GM18907 (cell line): ENCODE results near the gene FOSL1.

Experiments
- ATAC-seq: cut with Tn5 transposase; IDR thresholded peaks from one replicate; pipeline ENCODE4 v1.9.1; 2021; ENCODE audit warnings: mild to moderate bottlenecking, moderate library complexity; ENCODE audit not compliant: unreplicated experiment

FOSL1 gene

DNA sequence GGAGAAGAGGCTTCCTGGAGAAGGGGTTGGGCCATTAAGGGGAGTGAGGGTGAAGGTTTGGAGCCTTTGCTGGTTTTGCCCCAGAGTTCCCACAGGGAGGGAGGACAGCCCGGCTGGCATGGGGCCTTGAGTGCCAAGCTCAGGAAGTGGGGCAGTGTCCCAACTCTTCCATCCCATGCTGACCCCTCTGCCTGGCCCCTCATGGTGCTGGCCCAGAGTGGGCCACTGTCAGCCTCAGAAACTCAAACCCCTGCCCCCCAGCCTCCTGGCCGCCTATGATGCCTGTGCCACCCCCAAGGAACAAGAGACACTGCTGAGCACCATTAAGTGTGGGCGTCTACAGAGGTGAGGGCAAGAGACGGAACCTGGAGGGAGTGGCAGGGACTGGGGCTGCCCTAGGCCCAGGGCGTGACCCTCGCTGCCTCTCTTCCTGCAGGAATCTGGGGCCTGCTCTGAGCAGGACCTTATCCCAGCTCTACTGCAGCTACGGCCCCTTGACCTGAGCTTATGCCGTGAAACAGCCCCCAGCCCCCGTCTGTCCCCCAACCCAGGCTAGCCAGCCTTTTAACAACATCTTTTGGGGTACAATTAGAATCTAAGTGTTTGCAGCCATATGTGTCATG is 34.5 kb downstream of the FOSL1 start:
- no peak for ATAC-seq

GRCh38 chr11:65864706-65865471 is 35.3 kb downstream of the FOSL1 start:
- no peak for ATAC-seq

DNA sequence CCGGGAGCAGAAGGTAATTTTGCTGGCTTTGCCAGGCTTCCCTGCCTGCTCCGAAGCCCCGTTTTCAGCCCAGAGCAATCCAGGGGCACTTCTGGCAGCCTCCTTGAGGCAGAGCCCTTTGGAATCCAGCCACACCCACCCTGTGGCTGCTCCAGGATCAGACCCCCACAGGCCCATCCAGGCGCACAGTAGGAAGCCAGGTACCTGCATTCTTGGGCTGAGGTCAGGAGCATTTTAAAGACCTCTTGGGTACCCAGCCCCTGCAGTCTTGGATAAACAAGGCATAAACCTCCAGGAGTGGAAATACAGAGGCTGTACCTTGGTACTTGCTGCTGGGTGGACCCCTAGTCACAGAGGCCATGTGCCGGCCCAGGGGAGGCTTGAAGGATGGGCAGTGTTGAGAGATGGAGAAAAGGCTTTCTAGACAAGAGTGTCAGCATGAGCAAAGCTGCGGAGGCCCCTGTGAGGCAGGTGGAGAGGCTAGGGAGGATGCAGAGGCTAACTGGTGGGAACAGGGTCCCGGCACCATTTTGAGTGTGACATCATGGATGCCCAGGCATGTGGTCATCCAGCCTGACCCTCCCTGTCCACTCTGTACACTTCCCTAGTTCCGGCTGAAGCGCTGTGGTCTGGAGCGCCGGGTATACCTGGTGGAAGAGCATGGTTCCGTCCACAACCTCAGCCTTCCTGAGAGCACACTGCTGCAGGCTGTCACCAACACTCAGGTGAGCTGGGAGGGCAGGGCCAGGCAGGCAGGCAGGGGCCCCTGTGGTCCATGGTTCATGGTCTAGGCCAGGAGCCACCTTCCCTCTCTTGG is 36.1 kb downstream of the FOSL1 start:
- ATAC-seq, result no peak

GRCh38 chr11:65862941-65863888 is 37.0 kb downstream of the FOSL1 start:
- ATAC-seq, result no peak

- no peak for ATAC-seq
Measured at GRCh38 chr11:65862191-65862735, 37.9 kb downstream of the FOSL1 start.

GRCh38 chr11:65861533-65862183 is 38.5 kb downstream of the FOSL1 start:
- ATAC-seq, result no peak

DNA sequence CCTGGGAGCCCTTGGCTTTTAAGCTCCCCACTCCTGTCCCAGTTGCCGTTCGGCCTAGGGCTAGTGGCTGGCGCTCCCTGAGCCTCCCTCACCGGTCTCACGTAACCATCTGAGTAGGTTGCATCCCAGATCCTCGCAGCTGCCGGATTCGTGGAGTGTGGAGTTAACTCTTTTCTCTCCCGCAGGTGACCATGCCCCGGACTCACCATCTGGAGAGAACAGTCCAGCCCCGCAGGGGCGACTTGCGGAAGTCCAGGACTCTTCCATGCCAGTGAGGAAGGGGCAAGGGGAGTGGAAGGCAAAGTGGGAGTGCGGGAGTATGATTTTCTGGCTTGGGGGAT is 39.1 kb downstream of the FOSL1 start:
- ATAC-seq, result no peak

GRCh38 chr11:65860278-65861164 is 39.7 kb downstream of the FOSL1 start, which contains the start of gene MUS81:
Gene MUS81 (plus strand): TSS chr11:65860433. CDS start chr11:65860754, 321 bp downstream.
- peak; percentile 34 for ATAC-seq

- no peak for ATAC-seq
Measured at GRCh38 chr11:65859812-65860277, 40.3 kb downstream of the FOSL1 start.

DNA sequence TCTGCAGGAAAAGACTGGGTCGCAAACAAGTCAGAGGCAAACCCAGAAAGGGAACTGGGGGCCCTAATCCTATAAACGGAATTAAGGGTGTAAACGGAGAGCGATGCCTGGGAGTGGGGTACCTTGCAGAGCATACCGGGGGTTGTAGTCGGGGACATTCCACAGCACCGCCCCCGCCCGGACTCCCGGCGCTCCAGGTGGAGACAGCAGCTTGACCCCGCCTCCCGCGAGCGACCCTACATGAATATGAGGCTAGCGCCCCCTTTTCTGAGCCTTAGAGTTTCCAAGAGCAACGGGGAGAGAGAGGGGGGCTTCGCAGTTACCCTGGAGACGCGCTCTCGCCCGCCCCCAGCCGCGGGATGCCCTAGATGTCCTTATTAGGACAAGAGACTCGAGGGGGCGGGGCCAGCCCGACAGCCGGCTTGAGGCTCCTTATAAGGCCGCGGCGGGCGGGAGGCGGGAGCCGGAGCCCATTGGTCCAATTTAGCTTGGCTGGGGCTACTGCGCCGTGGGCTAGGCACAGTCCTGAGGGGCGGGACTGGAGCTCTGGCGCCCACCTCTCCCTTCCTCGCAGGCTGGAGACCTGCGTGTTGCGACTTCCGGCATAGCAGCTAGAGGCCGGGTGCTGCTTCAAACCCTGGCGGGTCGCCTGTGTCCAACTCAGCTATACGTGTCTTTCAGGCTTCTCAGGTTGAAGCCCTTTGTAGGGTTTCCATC is 40.9 kb downstream of the FOSL1 start:
- peak; percentile 58 for ATAC-seq

GRCh38 chr11:65858681-65859087 is 41.5 kb downstream of the FOSL1 start:
- ATAC-seq, result no peak

DNA sequence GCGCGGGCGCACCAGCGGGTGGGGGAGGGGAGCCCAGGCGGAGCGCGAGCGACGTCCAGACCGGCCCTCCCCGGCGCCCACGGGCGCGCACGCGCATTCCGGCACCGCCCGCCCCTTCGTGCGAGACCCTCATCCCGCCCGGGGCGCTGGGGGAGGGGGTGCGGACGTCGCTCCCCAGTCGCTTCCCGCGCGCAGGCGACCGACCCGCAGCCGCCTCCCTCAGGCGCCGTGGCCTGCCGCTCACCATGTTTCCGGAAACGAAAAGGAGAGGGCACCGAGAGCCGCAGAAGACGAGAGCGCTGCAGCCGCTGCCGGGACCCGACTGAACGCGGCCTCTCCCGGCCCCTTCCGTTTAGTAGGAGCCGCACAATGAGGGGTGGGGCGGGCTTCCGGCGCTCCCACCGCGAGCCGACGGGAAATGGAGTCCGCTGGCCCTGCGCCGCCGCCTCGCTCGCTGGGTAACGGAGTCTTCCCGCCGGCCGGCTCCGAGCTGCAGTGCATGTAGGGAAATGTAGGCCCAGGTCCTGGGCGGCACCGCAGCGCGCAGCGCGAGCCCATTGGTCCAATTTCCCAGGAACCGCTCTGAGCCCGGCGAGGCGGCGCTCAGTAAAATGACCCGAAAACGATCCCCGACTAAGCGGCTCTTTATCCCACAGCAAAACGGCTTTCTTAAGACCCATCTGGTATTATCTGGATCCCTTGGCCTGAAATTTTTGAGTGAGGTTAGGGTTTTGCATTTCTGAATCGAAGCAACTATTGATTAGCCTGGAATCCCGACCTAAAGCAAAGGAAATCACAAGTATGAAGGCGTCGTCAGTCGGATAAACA is 42.1 kb downstream of the FOSL1 start, which contains the start of gene CFL1:
TSS of gene CFL1 (minus strand) at position 328 of the 828 bp plus-strand sequence. CDS start at position 247, 81 bp downstream.
- ATAC-seq, result peak; percentile 48

GRCh38 chr11:65857500-65857852 is 42.7 kb downstream of the FOSL1 start:
- ATAC-seq, result peak; percentile 7

- peak; percentile 29 for ATAC-seq
Measured at GRCh38 chr11:65856689-65857499, 43.3 kb downstream of the FOSL1 start.

- ATAC-seq, result no peak
Measured at GRCh38 chr11:65855927-65856363, 44.2 kb downstream of the FOSL1 start.
